HCT116 (cell line): Measurements from ENCODE around the gene CISH.

Source experiments
- CEBPB ChIP-seq: IDR thresholded peaks from 2 replicates; pipeline ENCODE4 v1.6.1; 2012; ENCODE audit warnings: low read depth
- EGR1 ChIP-seq: IDR thresholded peaks from 2 replicates; pipeline ENCODE4 v1.6.1; 2012; ENCODE audit warnings: low read depth
- EZH2phosphoT487 ChIP-seq: fragments of 200-600 bp; IDR thresholded peaks from 2 replicates; pipeline ENCODE4 v1.6.1; 2018; ENCODE audit warnings: antibody characterized with exemption, borderline replicate concordance
- FOSL1 ChIP-seq: IDR thresholded peaks from 2 replicates; pipeline ENCODE4 v1.6.1; 2012; ENCODE audit warnings: low read depth
- POLR2A ChIP-seq: IDR thresholded peaks from 2 replicates; pipeline ENCODE4 v1.7.0; 2011; ENCODE audit warnings: borderline replicate concordance; ENCODE audit not compliant: insufficient read depth, insufficient read length; ENCODE audit errors: extremely low read depth
- POLR2AphosphoS5 ChIP-seq: IDR thresholded peaks from 2 replicates; pipeline ENCODE4 v1.6.1; 2011; ENCODE audit warnings: mild to moderate bottlenecking, low read depth, low read length, moderate library complexity
- REST ChIP-seq: IDR thresholded peaks from 2 replicates; pipeline ENCODE4 v1.6.1; 2012; ENCODE audit warnings: low read depth
- SIN3A ChIP-seq: IDR thresholded peaks from 2 replicates; pipeline ENCODE4 v1.6.1; 2012; ENCODE audit warnings: low read depth
- TCF7L2 ChIP-seq: IDR thresholded peaks from 2 replicates; pipeline ENCODE4 v1.7.0; 2011; ENCODE audit warnings: borderline replicate concordance, inconsistent platforms; ENCODE audit not compliant: insufficient read depth, insufficient read length; ENCODE audit errors: extremely low read depth
- YY1 ChIP-seq: IDR thresholded peaks from 2 replicates; pipeline ENCODE4 v1.6.1; 2011; ENCODE audit warnings: low read length, low read depth, moderate library complexity, mild to moderate bottlenecking; ENCODE audit not compliant: insufficient replicate concordance; ENCODE audit errors: extremely low read depth
- ZFX ChIP-seq: fragments of 450-650 bp; IDR thresholded peaks from 2 replicates; pipeline ENCODE4 v1.6.1; 2017
- TF ChIP-seq, protein P1 (sequence below), 3 experiments: fragments of 200-600 bp in 1 of 3; sonication (generic) in 1 of 3; IDR thresholded peaks in 2 of 3; conservative IDR thresholded peaks in 1 of 3; 2 replicates each; pipeline ENCODE4 v1.5.1; 2012 to 2017; ENCODE audit warnings: low read depth in 2 of 3, low read length in 2 of 3, antibody characterized with exemption in 1 of 3, borderline replicate concordance in 1 of 3, control low read depth in 1 of 3, mild to moderate bottlenecking in 1 of 3, mixed read lengths in 1 of 3, mixed run types in 1 of 3, moderate library complexity in 1 of 3; ENCODE audit not compliant: insufficient read depth in 1 of 3
- TF ChIP-seq, protein P2 (sequence below): IDR thresholded peaks from 2 replicates; pipeline ENCODE4 v1.6.1; 2012

GRCh38 chr3:50651445-50651844 is 39.9 kb upstream of the CISH start:
- TF ChIP-seq, protein P1, sequence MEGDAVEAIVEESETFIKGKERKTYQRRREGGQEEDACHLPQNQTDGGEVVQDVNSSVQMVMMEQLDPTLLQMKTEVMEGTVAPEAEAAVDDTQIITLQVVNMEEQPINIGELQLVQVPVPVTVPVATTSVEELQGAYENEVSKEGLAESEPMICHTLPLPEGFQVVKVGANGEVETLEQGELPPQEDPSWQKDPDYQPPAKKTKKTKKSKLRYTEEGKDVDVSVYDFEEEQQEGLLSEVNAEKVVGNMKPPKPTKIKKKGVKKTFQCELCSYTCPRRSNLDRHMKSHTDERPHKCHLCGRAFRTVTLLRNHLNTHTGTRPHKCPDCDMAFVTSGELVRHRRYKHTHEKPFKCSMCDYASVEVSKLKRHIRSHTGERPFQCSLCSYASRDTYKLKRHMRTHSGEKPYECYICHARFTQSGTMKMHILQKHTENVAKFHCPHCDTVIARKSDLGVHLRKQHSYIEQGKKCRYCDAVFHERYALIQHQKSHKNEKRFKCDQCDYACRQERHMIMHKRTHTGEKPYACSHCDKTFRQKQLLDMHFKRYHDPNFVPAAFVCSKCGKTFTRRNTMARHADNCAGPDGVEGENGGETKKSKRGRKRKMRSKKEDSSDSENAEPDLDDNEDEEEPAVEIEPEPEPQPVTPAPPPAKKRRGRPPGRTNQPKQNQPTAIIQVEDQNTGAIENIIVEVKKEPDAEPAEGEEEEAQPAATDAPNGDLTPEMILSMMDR (IDR thresholded peaks at IDR 0.05 in 2 of 3, conservative IDR thresholded peaks at IDR 0.05 in 1 of 3; ENCODE audit: borderline replicate concordance in 1 of 3, insufficient read depth in 1 of 3, low read depth in 2 of 3, low read length in 2 of 3): no peak
- TF ChIP-seq REST (no peak), POLR2A (no peak), YY1 (no peak), EGR1 (no peak), EZH2phosphoT487 (no peak), TCF7L2 (no peak), POLR2AphosphoS5 (no peak), CEBPB (no peak), SIN3A (no peak), ZFX (no peak), FOSL1 (no peak)
- TF ChIP-seq, protein P2, sequence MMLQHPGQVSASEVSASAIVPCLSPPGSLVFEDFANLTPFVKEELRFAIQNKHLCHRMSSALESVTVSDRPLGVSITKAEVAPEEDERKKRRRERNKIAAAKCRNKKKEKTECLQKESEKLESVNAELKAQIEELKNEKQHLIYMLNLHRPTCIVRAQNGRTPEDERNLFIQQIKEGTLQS: no peak
